Gastrocnemius medialis (tissue), 4 donors: ENCODE measurements around the gene MADD. TPM values are rescaled to one million over a fixed set of nuclear protein-coding genes. Genes with fewer than 3 reads are reported as not detected.
"Not testable (repeated sequence)": the region's sequence is repeated elsewhere in the genome, so short reads cannot be mapped to it uniquely, and the experiment has no call there.

Experiments
- ATAC-seq, 2 donors: fragments of 150-250 bp; one replicate each; pipeline ENCODE4 v1.9.1; 2016
- DNase-seq, 2 donors: peaks; one replicate each; pipeline ENCODE4 v3.0.0-alpha.2; 2019
- H3K27ac ChIP-seq, 4 donors: fragments of 200-600 bp; sonication (generic); 1 replicate in 1 of 4; 2 replicates in 3 of 4; pipeline ENCODE4 v1.5.1; 2016 to 2018; ENCODE audit warnings: mild to moderate bottlenecking in 2 of 4, moderate library complexity in 1 of 4
- H3K27me3 ChIP-seq, 3 donors: fragments of 200-600 bp; sonication (generic) in 2 of 3; 1 replicate in 1 of 3; 2 replicates in 2 of 3; pipeline versions ENCODE4 v1.5.1 to v1.6.0; 2016 to 2019; ENCODE audit warnings: mild to moderate bottlenecking in 1 of 3, moderate library complexity in 1 of 3
- H3K36me3 ChIP-seq, 2 donors: fragments of 200-600 bp; sonication (generic) in 1 of 2; one replicate each; pipeline ENCODE4 v1.5.1; 2017 to 2018
- H3K4me1 ChIP-seq, 2 donors: fragments of 200-600 bp; sonication (generic) in 1 of 2; one replicate each; pipeline ENCODE4 v1.5.1; 2016 to 2017; ENCODE audit warnings: mild to moderate bottlenecking in 2 of 2
- H3K4me3 ChIP-seq, 4 donors: fragments of 200-600 bp; sonication (generic) in 3 of 4; 1 replicate in 1 of 4; 2 replicates in 3 of 4; pipeline ENCODE4 v1.5.1; 2016 to 2019; ENCODE audit warnings: mild to moderate bottlenecking in 2 of 4
- H3K9me3 ChIP-seq, 3 donors: fragments of 200-600 bp; sonication (generic) in 2 of 3; 1 replicate in 1 of 3; 2 replicates in 2 of 3; pipeline ENCODE4 v1.5.1; 2016 to 2019
- POLR2A ChIP-seq, 2 donors: fragments of 450-650 bp; IDR thresholded peaks; one replicate each; pipeline ENCODE4 v1.6.1; 2017; ENCODE audit warnings: antibody characterized with exemption in 2 of 2, mild to moderate bottlenecking in 2 of 2, moderate library complexity in 2 of 2
- in situ Hi-C, 4 donors: fragments of 200-750 bp; cut with MboI; loops; one replicate each; pipeline versions ENCODE4 v1.15.0 to v1.8.0; 2017; ENCODE audit warnings: low sequenced_read_pairs in 4 of 4
- intact Hi-C: fragments of 100-400 bp; cut with DNase I; formaldehyde crosslinking; loops from one replicate; pipeline ENCODE4 v1.15.1; 2023; ENCODE audit warnings: low total_unique reads
- total RNA-seq, 4 donors: library from RNA; depleted of rRNA; stranded (reverse); fragments of >200 nt; gene quantifications; one replicate each; pipeline versions ENCODE4 v1.1.0 to v1.2.3, GENCODE V29; 2016
- TF ChIP-seq, protein P1 (sequence below), 5 experiments: fragments of 450-650 bp in 3 of 5; fragments of 200-600 bp in 2 of 5; sonication (generic) in 2 of 5; IDR thresholded peaks in 4 of 5; conservative IDR thresholded peaks in 1 of 5; 1 replicate in 4 of 5; 2 replicates in 1 of 5; pipeline ENCODE4 v1.5.1; 2016 to 2019; ENCODE audit warnings: antibody characterized with exemption in 5 of 5, mild to moderate bottlenecking in 3 of 5, moderate library complexity in 3 of 5

Gene MADD
- total RNA-seq, 4 donors from 2014 or later: 39.4 to 47.9 (median 41.6) TPM

DNA sequence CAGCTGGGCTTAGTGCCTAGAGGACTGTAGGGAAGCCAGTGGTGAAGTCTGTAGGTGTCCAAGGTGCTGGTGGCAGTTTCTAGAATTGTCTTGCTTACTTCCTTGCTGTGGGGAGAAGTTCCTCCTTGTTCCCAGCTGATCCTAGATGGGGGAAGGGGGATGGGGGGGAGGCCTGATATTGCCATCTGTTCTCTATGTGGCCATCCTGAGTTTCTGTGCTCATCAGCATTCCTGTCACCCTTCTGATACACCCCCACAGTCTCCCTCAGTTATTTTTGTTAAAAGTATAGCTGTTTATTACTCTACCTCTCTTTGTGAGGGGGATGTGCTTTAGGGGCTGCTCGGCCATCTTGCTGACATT is 36.5 kb downstream of the MADD start:
- ATAC-seq: no peak
- in situ Hi-C loops: no loop called here
- H3K4me1 ChIP-seq: peaks cover 18% of the 10 kb centered on the region in 2 donors
- DNase-seq: no peak
- no peaks in the 10 kb centered on the region for H3K27me3 ChIP-seq
- no peak for TF ChIP-seq POLR2A (IDR thresholded peaks at IDR 0.05)
- TF ChIP-seq, protein P1, sequence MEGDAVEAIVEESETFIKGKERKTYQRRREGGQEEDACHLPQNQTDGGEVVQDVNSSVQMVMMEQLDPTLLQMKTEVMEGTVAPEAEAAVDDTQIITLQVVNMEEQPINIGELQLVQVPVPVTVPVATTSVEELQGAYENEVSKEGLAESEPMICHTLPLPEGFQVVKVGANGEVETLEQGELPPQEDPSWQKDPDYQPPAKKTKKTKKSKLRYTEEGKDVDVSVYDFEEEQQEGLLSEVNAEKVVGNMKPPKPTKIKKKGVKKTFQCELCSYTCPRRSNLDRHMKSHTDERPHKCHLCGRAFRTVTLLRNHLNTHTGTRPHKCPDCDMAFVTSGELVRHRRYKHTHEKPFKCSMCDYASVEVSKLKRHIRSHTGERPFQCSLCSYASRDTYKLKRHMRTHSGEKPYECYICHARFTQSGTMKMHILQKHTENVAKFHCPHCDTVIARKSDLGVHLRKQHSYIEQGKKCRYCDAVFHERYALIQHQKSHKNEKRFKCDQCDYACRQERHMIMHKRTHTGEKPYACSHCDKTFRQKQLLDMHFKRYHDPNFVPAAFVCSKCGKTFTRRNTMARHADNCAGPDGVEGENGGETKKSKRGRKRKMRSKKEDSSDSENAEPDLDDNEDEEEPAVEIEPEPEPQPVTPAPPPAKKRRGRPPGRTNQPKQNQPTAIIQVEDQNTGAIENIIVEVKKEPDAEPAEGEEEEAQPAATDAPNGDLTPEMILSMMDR (IDR thresholded peaks at IDR 0.05 in 4 of 5, conservative IDR thresholded peaks at IDR 0.05 in 1 of 5): no peak
- H3K27ac ChIP-seq: peak overlapping the region; percentile 4 to 81 (median 40)
- H3K9me3 ChIP-seq: no peaks in the 10 kb centered on the region
- intact Hi-C loops: no loop called here
- no peak overlapping the region for H3K4me3 ChIP-seq
- peaks cover 4 to 72% of the 10 kb centered on the region in 2 donors for H3K36me3 ChIP-seq

GRCh38 chr11:47308050-47308823 is 38.3 kb downstream of the MADD start:
- Histone ChIP-seq H3K4me1 (peaks cover 18% of the 10 kb centered on the region in 2 donors), H3K4me3 (no peak overlapping the region), H3K27me3 (no peaks in the 10 kb centered on the region), H3K27ac (no peak overlapping the region), H3K36me3 (peaks cover 4 to 74% of the 10 kb centered on the region in 2 donors), H3K9me3 (no peaks in the 10 kb centered on the region)
- ATAC-seq (no peak), DNase-seq (no peak)
- intact Hi-C loops (no loop called here), in situ Hi-C loops (no loop called here)
- TF ChIP-seq, protein P1 (IDR thresholded peaks at IDR 0.05 in 4 of 5, conservative IDR thresholded peaks at IDR 0.05 in 1 of 5): no peak
- no peak for TF ChIP-seq POLR2A (IDR thresholded peaks at IDR 0.05)

GRCh38 chr11:47314992-47315391 is 45.1 kb downstream of the MADD start:
- DNase-seq: no peak
- H3K27ac ChIP-seq: no peak overlapping the region
- TF ChIP-seq, protein P1 (IDR thresholded peaks at IDR 0.05 in 4 of 5, conservative IDR thresholded peaks at IDR 0.05 in 1 of 5): no peak
- no peak for TF ChIP-seq POLR2A (IDR thresholded peaks at IDR 0.05)
- intact Hi-C loops (no loop called here), in situ Hi-C loops (no loop called here)
- peaks cover 0 to 85% of the 10 kb centered on the region in 2 donors for H3K36me3 ChIP-seq
- H3K4me1 ChIP-seq: no peaks in the 10 kb centered on the region
- H3K27me3 ChIP-seq: no peaks in the 10 kb centered on the region
- no peaks in the 10 kb centered on the region for H3K9me3 ChIP-seq
- H3K4me3 ChIP-seq: no peak overlapping the region
- ATAC-seq: no peak

DNA sequence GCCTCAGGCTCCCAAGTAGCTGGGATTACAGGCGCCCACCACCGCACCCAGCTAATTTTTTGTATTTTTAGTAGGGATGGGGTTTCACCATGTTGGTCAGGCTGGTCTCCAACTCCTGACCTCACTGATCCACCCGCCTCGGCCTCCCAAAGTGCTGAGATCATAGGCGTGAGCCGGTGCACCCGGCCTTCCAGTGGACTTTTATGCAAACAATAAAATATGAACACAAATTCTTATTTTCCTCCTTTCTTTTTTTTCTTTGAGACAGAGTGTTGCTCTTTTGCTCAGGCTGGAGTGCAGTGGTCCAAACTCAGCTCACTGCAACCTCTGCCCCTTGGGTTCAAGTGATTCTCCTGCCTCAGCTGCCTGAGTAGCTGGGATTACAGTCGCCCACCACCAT is 46.6 kb downstream of the MADD start:
- peaks cover 0 to 74% of the 10 kb centered on the region in 2 donors for H3K36me3 ChIP-seq
- H3K4me1 ChIP-seq, H3K4me3 ChIP-seq, in situ Hi-C loops, H3K27ac ChIP-seq, intact Hi-C loops, ATAC-seq, H3K27me3 ChIP-seq, DNase-seq, H3K9me3 ChIP-seq: not testable (repeated sequence)

- intact Hi-C loops: no loop called here
- no peak overlapping the region for H3K4me3 ChIP-seq
- in situ Hi-C loops: no loop called here
- peaks cover 0 to 74% of the 10 kb centered on the region in 2 donors for H3K36me3 ChIP-seq
- TF ChIP-seq, protein P1 (IDR thresholded peaks at IDR 0.05 in 4 of 5, conservative IDR thresholded peaks at IDR 0.05 in 1 of 5): no peak
- TF ChIP-seq POLR2A (IDR thresholded peaks at IDR 0.05): no peak
- DNase-seq (no peak), ATAC-seq (no peak)
- H3K9me3 ChIP-seq: no peaks in the 10 kb centered on the region
- H3K27ac ChIP-seq: no peak overlapping the region
- no peaks in the 10 kb centered on the region for H3K4me1 ChIP-seq
- H3K27me3 ChIP-seq: no peaks in the 10 kb centered on the region
Measured at GRCh38 chr11:47317064-47317828, 47.3 kb downstream of the MADD start.
